G401 (cell line): ENCODE measurements around the gene FNTB. TPM values are rescaled to one million over a fixed set of nuclear protein-coding genes. Genes with fewer than 3 reads are reported as not detected.
"Not testable (repeated sequence)": the region's sequence is repeated elsewhere in the genome, so short reads cannot be mapped to it uniquely, and the experiment has no call there.

Experiments used
- DNase-seq: peaks from one replicate; pipeline ENCODE4 v3.0.0-alpha.2; 2015; ENCODE audit warnings: low spot score
- in situ Hi-C: cut with HindIII; loops from 2 replicates; pipeline ENCODE4 v1.10.0; 2016; ENCODE audit warnings: low sequenced_read_pairs, mixed read lengths
- total RNA-seq: library from RNA; depleted of rRNA; stranded (reverse); fragments of >200 nt; shearing (Covaris generic); gene quantifications from 2 replicates; pipeline ENCODE4 v1.2.3, GENCODE V29; 2014

Gene FNTB
- total RNA-seq, 1 experiment from 2014 or later = 8.0 TPM

- DNase-seq = no peak
- in situ Hi-C loops = no loop called here
Measured at GRCh38 chr14:65002586-65003210, 16.0 kb downstream of the FNTB start.

GRCh38 chr14:65003394-65003793, 16.7 kb downstream of the FNTB start:
- in situ Hi-C loops = no loop called here
- no peak for DNase-seq

GRCh38 chr14:65006261-65006721, 19.6 kb downstream of the FNTB start:
- in situ Hi-C loops = no loop called here
- DNase-seq = no peak

GRCh38 chr14:65007202-65007601, 20.5 kb downstream of the FNTB start:
- in situ Hi-C loops = no loop called here

GRCh38 chr14:65010211-65010931, 23.7 kb downstream of the FNTB start:
- DNase-seq = no peak
- in situ Hi-C loops = no loop called here

More at GRCh38 chr14:65007202-65007601, 20.5 kb downstream of the FNTB start:
- no peak for DNase-seq

GRCh38 chr14:65011538-65011937, 24.8 kb downstream of the FNTB start:
- no peak for DNase-seq
- in situ Hi-C loops = no loop called here

GRCh38 chr14:65012353-65012752, 25.7 kb downstream of the FNTB start:
- in situ Hi-C loops = no loop called here
- no peak for DNase-seq

GRCh38 chr14:65015391-65015790, 28.7 kb downstream of the FNTB start:
- in situ Hi-C loops = no loop called here
- DNase-seq = peak; percentile 97

- DNase-seq = no peak
- in situ Hi-C loops = no loop called here
Measured at GRCh38 chr14:65016471-65016870, 29.8 kb downstream of the FNTB start.

GRCh38 chr14:65019944-65020566, 33.4 kb downstream of the FNTB start:
- DNase-seq = peak; percentile 89
- in situ Hi-C loops = no loop called here

GRCh38 chr14:65024957-65025356, 38.3 kb downstream of the FNTB start:
- DNase-seq = no peak
- in situ Hi-C loops = no loop called here

- no peak for DNase-seq
- in situ Hi-C loops = no loop called here
Measured at GRCh38 chr14:65025818-65026217, 39.1 kb downstream of the FNTB start.

- in situ Hi-C loops = no loop called here
- no peak for DNase-seq
Measured at GRCh38 chr14:65026526-65026925, 39.8 kb downstream of the FNTB start.

- in situ Hi-C loops = no loop called here
- no peak for DNase-seq
Measured at GRCh38 chr14:65027127-65027799, 40.6 kb downstream of the FNTB start.

GRCh38 chr14:65028937-65029336, 42.2 kb downstream of the FNTB start:
- in situ Hi-C loops = no loop called here
- DNase-seq = no peak

- DNase-seq, in situ Hi-C loops: not testable (repeated sequence)
Measured at GRCh38 chr14:65031321-65031720, 44.6 kb downstream of the FNTB start.

GRCh38 chr14:65032319-65032718, 45.6 kb downstream of the FNTB start:
- in situ Hi-C loops = no loop called here
- peak; percentile 99 for DNase-seq

GRCh38 chr14:65033181-65033580, 46.5 kb downstream of the FNTB start:
- no peak for DNase-seq
- in situ Hi-C loops = no loop called here

- peak; percentile 90 for DNase-seq
- in situ Hi-C loops = no loop called here
Measured at GRCh38 chr14:65034021-65034420, 47.3 kb downstream of the FNTB start.

GRCh38 chr14:65035049-65035448, 48.4 kb downstream of the FNTB start:
- peak; percentile 78 for DNase-seq
- in situ Hi-C loops = no loop called here
